K562 (cell line): Measurements from ENCODE around the gene INTS2. TPM values are rescaled to one million over a fixed set of nuclear protein-coding genes. Genes with fewer than 3 reads are reported as not detected.

Experiments used
- ATAC-seq: fragments of 200-7000 bp; cut with Tn5 transposase; 3 replicates; pipeline ENCODE4 v1.9.1; 2020; ENCODE audit warnings: moderate library complexity
- BruUV-seq: library from RNA; stranded (reverse); fragments of 400-500 nt; replicated peaks from 2 replicates; lab custom pipeline; 2021; lab: Mats Ljungman, UMichigan
- CTCF ChIA-PET: fragments of 300-600 bp; formaldehyde crosslinking; extraction: SDS; loops from one replicate; lab custom pipeline; 2021; ENCODE audit warnings: low intra/inter-chr PET ratio; lab: Yijun Ruan, JAX
- POLR2A ChIA-PET: fragments of 300-600, 350-650 bp; sonication (Branson Sonifier 250); formaldehyde crosslinking; extraction: SDS; loops from one replicate; lab custom pipeline; 2021; ENCODE audit warnings: antibody characterized with exemption, inconsistent platforms; lab: Yijun Ruan, JAX
- DNase-seq, 4 experiments: peaks; one replicate each; pipeline versions ENCODE4 v3.0.0 to v3.0.0-alpha.2; 2011 to 2018; ENCODE audit warnings: low spot score in 3 of 4, mixed read lengths in 3 of 4; ENCODE audit errors: extremely low read depth in 1 of 4
- FAIRE-seq: peaks from 2 replicates; lab custom pipeline; 2011; peaks lifted over from hg19 to GRCh38; lab: Jason Lieb, UNC
- H2AFZ ChIP-seq: 2 replicates; pipeline ENCODE4 v1.6.0; 2011; ENCODE audit warnings: low read depth, low read length, control low read depth, inconsistent platforms
- H3K27ac ChIP-seq: fragments of 200-600 bp; 3 replicates; pipeline ENCODE4 v1.8.0; 2011; ENCODE audit warnings: low read depth, mild to moderate bottlenecking, control low read depth, inconsistent platforms, low read length, moderate library complexity, mixed read lengths; ENCODE audit errors: extremely low read depth
- H3K27me3 ChIP-seq, 2 experiments: fragments of 300-600 bp in 1 of 2; 2 replicates in 1 of 2; 3 replicates in 1 of 2; pipeline versions ENCODE4 v1.6.0 to v1.8.0; 2011; ENCODE audit warnings: inconsistent platforms in 2 of 2, low read length in 2 of 2, mild to moderate bottlenecking in 1 of 2, mixed read lengths in 1 of 2, moderate library complexity in 1 of 2; ENCODE audit not compliant: control insufficient read depth in 2 of 2, insufficient read depth in 2 of 2
- H3K36me3 ChIP-seq: fragments of 300-600 bp; 3 replicates; pipeline ENCODE4 v1.8.0; 2011; ENCODE audit warnings: mild to moderate bottlenecking, low read length, inconsistent platforms; ENCODE audit not compliant: control insufficient read depth, insufficient read depth
- H3K4me1 ChIP-seq, 2 experiments: fragments of 200-600 bp in 1 of 2; replicated peaks in 1 of 2; 2 replicates in 1 of 2; 3 replicates in 1 of 2; pipeline versions ENCODE4 v1.5.1 to v1.8.0; 2011; ENCODE audit warnings: inconsistent platforms in 2 of 2, low read length in 2 of 2, mild to moderate bottlenecking in 1 of 2, mixed read lengths in 1 of 2, moderate library complexity in 1 of 2; ENCODE audit not compliant: control insufficient read depth in 2 of 2, insufficient read depth in 2 of 2
- H3K4me2 ChIP-seq: 2 replicates; pipeline ENCODE4 v1.6.1; 2011; ENCODE audit warnings: low read length, control low read depth, inconsistent platforms, mixed read lengths; ENCODE audit not compliant: insufficient read depth
- H3K4me3 ChIP-seq: fragments of 200-600 bp; sonication (generic), shearing (Covaris generic); 2 replicates; pipeline ENCODE4 v1.5.1; 2016; ENCODE audit warnings: control low read depth, inconsistent platforms
- H3K79me2 ChIP-seq: fragments of 200-600 bp; 3 replicates; pipeline ENCODE4 v1.8.0; 2011; ENCODE audit warnings: low read length, inconsistent platforms; ENCODE audit not compliant: control insufficient read depth, insufficient read depth
- H3K9ac ChIP-seq, 2 experiments: 2 replicates each; pipeline versions ENCODE4 v1.6.0 to v1.6.1; 2011; ENCODE audit warnings: low read depth in 2 of 2, low read length in 2 of 2, control low read depth in 1 of 2, inconsistent platforms in 1 of 2, mild to moderate bottlenecking in 1 of 2, mixed read lengths in 1 of 2; ENCODE audit not compliant: insufficient read depth in 1 of 2
- H3K9me1 ChIP-seq: one replicate; pipeline ENCODE4 v1.6.0; 2011; ENCODE audit warnings: inconsistent platforms, mild to moderate bottlenecking, low read length, moderate library complexity; ENCODE audit not compliant: control insufficient read depth, insufficient read depth
- H3K9me3 ChIP-seq: replicated peaks from 2 replicates; pipeline ENCODE4 v1.5.1; 2011; ENCODE audit warnings: low read depth, low read length, inconsistent platforms; ENCODE audit not compliant: control insufficient read depth, insufficient read depth
- H4K20me1 ChIP-seq: replicated peaks from 2 replicates; pipeline ENCODE4 v1.6.1; 2011; ENCODE audit warnings: low read length, inconsistent platforms, mixed read lengths; ENCODE audit not compliant: control insufficient read depth, insufficient read depth
- CBFB ChIP-seq: sonication (generic); formaldehyde crosslinking; IDR thresholded peaks from 2 replicates; pipeline ENCODE4 v1.4.0; 2020; ENCODE audit warnings: mild to moderate bottlenecking, missing genetic modification reagents
- EWSR1 ChIP-seq: fragments of 450-650 bp; IDR thresholded peaks from 2 replicates; pipeline ENCODE4 v1.6.1; 2018; ENCODE audit warnings: borderline replicate concordance, mild to moderate bottlenecking, low read depth, moderate library complexity; ENCODE audit not compliant: partially characterized antibody
- PPARD ChIP-seq: fragments of 250-450 bp; sonication (Bioruptor Pico); IDR thresholded peaks from 2 replicates; pipeline ENCODE4 v1.8.0; 2022; ENCODE audit warnings: inconsistent platforms, mild to moderate bottlenecking, moderate library complexity
- RBM25 ChIP-seq: fragments of 200-400 bp; formaldehyde crosslinking; IDR thresholded peaks from 2 replicates; pipeline ENCODE4 v1.6.1; 2018; ENCODE audit warnings: low read length, low read depth, moderate library complexity; ENCODE audit not compliant: severe bottlenecking
- TEAD2 ChIP-seq: fragments of 450-650 bp; IDR thresholded peaks from 2 replicates; pipeline ENCODE4 v1.6.1; 2016; ENCODE audit warnings: missing genetic modification characterization, control low read depth, missing compliant biosample characterization
- ZZZ3 ChIP-seq: fragments of 450-650 bp; IDR thresholded peaks from 2 replicates; pipeline ENCODE4 v1.6.1; 2016; ENCODE audit warnings: antibody characterized with exemption, mild to moderate bottlenecking, moderate library complexity
- WGBS: fragments of 100-300 bp; shearing (Covaris generic); methylation state at CpG from one replicate; pipeline ENCODE4 v1.1.6; 2016; ENCODE audit warnings: low coverage, mixed read lengths; ENCODE audit not compliant: insufficient coverage; ENCODE audit errors: missing lambda C conversion rate; 5-methylcytosine and 5-hydroxymethylcytosine counted together
- in situ Hi-C: fragments of 300-500 bp; cut with MboI; formaldehyde crosslinking; loops from 4 replicates; pipeline ENCODE4 v1.15.0; 2018; ENCODE audit warnings: inconsistent platforms, mixed read lengths
- intact Hi-C: fragments of 100-400 bp; cut with micrococcal nuclease; formaldehyde crosslinking; loops from 2 replicates; pipeline ENCODE4 v1.14.2; 2022
- polyA plus RNA-seq, 8 experiments: library from polyadenylated mRNA; depleted of rRNA in 4 of 8; stranded (reverse) in 5 of 8; unstranded in 3 of 8; fragments of >200 nt; fragmentation: Nextera tagmentation in 2 of 8; fragmentation: Illumina TruSeq in 1 of 8; extraction: Ambion mirVana in 2 of 8; extraction: Trizol in 1 of 8; gene quantifications; 2 replicates each; pipeline versions ENCODE4 v1.2.1 to v1.2.3, GENCODE V29; 2011 to 2014; ENCODE audit warnings: inconsistent platforms in 1 of 8, missing spikeins in 1 of 8
- total RNA-seq, 7 experiments: library from RNA; depleted of rRNA in 6 of 7; stranded (reverse); fragments of >200 nt in 6 of 7; fragmentation: Illumina TruSeq in 2 of 7; extraction: Trizol in 2 of 7; gene quantifications; 2 replicates each; pipeline versions ENCODE4 v1.2.1 to v1.2.3, GENCODE V29; 2011 to 2021; ENCODE audit warnings: low replicate concordance in 1 of 7
- TF ChIP-seq, protein P1 (sequence below): sonication (generic); formaldehyde crosslinking; IDR thresholded peaks from 2 replicates; pipeline ENCODE4 v1.8.0; 2022; ENCODE audit warnings: mild to moderate bottlenecking, low read depth, missing genetic modification reagents
- TF ChIP-seq, protein P2 (sequence below), 2 experiments: fragments of 450-650 bp in 1 of 2; IDR thresholded peaks; 2 replicates each; pipeline ENCODE4 v1.6.1; 2011 to 2017; ENCODE audit warnings: low read depth in 2 of 2, antibody characterized with exemption in 1 of 2, borderline replicate concordance in 1 of 2, low read length in 1 of 2, mild to moderate bottlenecking in 1 of 2, mixed read lengths in 1 of 2; ENCODE audit not compliant: control insufficient read depth in 1 of 2
- TF ChIP-seq, protein P3 (sequence below), 3 experiments: fragments of 200-800 bp in 1 of 3; fragments of 250-450 bp in 1 of 3; fragments of 450-650 bp in 1 of 3; sonication (Bioruptor Pico) in 1 of 3; sonication (Bioruptor generic) in 1 of 3; formaldehyde crosslinking in 1 of 3; IDR thresholded peaks; 2 replicates each; pipeline versions ENCODE4 v1.6.1 to v1.8.0; 2016 to 2022; ENCODE audit warnings: mild to moderate bottlenecking in 2 of 3, missing genetic modification characterization in 2 of 3, missing compliant biosample characterization in 1 of 3, moderate library complexity in 1 of 3
- TF ChIP-seq, protein P4 (sequence below): fragments of 450-650 bp; IDR thresholded peaks from 2 replicates; pipeline ENCODE4 v1.6.1; 2018; ENCODE audit warnings: mild to moderate bottlenecking, low read depth; ENCODE audit not compliant: partially characterized antibody

INTS2 gene
- total and polyA plus RNA-seq, 9 of the 15 experiments (the other 6 are each of a cell fraction or from before 2014, with no cell fraction given): 4.8 to 24.7 (median 12.8) TPM

DNA sequence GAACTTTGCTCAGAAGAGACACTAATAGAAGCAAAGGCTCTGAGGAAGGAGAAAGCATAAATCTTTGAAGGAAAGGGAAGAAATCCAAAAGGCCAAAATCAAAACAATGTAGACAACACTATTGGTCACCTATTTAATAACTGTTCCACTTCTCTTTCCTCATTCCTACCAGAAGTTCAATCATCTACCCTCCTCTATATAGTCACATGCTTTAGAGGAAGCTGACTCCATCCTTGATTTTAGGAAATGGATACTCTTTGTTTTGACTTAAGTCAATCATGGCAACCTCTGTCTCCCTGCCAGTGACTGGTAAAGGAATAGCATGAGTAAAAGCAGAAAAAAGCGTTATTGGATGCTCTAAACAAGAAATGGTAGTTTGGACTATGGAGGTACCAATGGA is 71.7 kb downstream of the INTS2 start:
- DNase-seq: no peak
- in situ Hi-C loops: no loop called here
- POLR2A ChIA-PET: no interaction called here
- H3K4me3 ChIP-seq: no peak overlapping the region
- no peak for FAIRE-seq
- no peaks in the 10 kb centered on the region for H3K9me3 ChIP-seq
- no peak overlapping the region for H3K4me2 ChIP-seq
- no peak overlapping the region for H3K9ac ChIP-seq
- no peak overlapping the region for H3K27ac ChIP-seq
- no peaks in the 10 kb centered on the region for H3K27me3 ChIP-seq
- no peaks in the 10 kb centered on the region for H3K9me1 ChIP-seq
- CTCF ChIA-PET: no interaction called here
- TF ChIP-seq, protein P1, sequence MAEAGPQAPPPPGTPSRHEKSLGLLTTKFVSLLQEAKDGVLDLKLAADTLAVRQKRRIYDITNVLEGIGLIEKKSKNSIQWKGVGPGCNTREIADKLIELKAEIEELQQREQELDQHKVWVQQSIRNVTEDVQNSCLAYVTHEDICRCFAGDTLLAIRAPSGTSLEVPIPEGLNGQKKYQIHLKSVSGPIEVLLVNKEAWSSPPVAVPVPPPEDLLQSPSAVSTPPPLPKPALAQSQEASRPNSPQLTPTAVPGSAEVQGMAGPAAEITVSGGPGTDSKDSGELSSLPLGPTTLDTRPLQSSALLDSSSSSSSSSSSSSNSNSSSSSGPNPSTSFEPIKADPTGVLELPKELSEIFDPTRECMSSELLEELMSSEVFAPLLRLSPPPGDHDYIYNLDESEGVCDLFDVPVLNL (CRISPR knock-in tag): no peak
- TF ChIP-seq, protein P2, sequence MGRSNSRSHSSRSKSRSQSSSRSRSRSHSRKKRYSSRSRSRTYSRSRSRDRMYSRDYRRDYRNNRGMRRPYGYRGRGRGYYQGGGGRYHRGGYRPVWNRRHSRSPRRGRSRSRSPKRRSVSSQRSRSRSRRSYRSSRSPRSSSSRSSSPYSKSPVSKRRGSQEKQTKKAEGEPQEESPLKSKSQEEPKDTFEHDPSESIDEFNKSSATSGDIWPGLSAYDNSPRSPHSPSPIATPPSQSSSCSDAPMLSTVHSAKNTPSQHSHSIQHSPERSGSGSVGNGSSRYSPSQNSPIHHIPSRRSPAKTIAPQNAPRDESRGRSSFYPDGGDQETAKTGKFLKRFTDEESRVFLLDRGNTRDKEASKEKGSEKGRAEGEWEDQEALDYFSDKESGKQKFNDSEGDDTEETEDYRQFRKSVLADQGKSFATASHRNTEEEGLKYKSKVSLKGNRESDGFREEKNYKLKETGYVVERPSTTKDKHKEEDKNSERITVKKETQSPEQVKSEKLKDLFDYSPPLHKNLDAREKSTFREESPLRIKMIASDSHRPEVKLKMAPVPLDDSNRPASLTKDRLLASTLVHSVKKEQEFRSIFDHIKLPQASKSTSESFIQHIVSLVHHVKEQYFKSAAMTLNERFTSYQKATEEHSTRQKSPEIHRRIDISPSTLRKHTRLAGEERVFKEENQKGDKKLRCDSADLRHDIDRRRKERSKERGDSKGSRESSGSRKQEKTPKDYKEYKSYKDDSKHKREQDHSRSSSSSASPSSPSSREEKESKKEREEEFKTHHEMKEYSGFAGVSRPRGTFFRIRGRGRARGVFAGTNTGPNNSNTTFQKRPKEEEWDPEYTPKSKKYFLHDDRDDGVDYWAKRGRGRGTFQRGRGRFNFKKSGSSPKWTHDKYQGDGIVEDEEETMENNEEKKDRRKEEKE (IDR thresholded peaks at IDR 0.05; ENCODE audit: borderline replicate concordance in 1 of 2, control insufficient read depth in 1 of 2, low read depth in 2 of 2, low read length in 1 of 2): peak in 1 of 2 experiments; percentile 24; a peak in 1 of 4 replicates
- no peak for TF ChIP-seq CBFB (CRISPR knock-in tag)
- no peak for TF ChIP-seq ZZZ3
- no peak for TF ChIP-seq TEAD2 (tag)
- TF ChIP-seq, protein P3, sequence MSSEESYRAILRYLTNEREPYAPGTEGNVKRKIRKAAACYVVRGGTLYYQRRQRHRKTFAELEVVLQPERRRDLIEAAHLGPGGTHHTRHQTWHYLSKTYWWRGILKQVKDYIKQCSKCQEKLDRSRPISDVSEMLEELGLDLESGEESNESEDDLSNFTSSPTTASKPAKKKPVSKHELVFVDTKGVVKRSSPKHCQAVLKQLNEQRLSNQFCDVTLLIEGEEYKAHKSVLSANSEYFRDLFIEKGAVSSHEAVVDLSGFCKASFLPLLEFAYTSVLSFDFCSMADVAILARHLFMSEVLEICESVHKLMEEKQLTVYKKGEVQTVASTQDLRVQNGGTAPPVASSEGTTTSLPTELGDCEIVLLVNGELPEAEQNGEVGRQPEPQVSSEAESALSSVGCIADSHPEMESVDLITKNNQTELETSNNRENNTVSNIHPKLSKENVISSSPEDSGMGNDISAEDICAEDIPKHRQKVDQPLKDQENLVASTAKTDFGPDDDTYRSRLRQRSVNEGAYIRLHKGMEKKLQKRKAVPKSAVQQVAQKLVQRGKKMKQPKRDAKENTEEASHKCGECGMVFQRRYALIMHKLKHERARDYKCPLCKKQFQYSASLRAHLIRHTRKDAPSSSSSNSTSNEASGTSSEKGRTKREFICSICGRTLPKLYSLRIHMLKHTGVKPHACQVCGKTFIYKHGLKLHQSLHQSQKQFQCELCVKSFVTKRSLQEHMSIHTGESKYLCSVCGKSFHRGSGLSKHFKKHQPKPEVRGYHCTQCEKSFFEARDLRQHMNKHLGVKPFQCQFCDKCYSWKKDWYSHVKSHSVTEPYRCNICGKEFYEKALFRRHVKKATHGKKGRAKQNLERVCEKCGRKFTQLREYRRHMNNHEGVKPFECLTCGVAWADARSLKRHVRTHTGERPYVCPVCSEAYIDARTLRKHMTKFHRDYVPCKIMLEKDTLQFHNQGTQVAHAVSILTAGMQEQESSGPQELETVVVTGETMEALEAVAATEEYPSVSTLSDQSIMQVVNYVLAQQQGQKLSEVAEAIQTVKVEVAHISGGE (CRISPR knock-in tag; IDR thresholded peaks at IDR 0.05): peak in 1 of 3 experiments; percentile 76; a peak in 2 of 6 replicates
- no peak for TF ChIP-seq PPARD (CRISPR knock-in tag)
- TF ChIP-seq RBM25: no peak
- TF ChIP-seq, protein P4, sequence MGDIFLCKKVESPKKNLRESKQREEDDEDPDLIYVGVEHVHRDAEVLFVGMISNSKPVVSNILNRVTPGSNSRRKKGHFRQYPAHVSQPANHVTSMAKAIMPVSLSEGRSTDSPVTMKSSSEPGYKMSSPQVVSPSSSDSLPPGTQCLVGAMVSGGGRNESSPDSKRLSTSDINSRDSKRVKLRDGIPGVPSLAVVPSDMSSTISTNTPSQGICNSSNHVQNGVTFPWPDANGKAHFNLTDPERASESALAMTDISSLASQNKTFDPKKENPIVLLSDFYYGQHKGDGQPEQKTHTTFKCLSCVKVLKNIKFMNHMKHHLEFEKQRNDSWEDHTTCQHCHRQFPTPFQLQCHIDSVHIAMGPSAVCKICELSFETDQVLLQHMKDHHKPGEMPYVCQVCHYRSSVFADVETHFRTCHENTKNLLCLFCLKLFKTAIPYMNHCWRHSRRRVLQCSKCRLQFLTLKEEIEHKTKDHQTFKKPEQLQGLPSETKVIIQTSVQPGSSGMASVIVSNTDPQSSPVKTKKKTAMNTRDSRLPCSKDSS: no peak
- no peak for TF ChIP-seq EWSR1
- no TSS peak for BruUV-seq
- peaks cover 63% of the 10 kb centered on the region for H3K36me3 ChIP-seq
- intact Hi-C loops: no loop called here
- ATAC-seq: no peak
- 0 out of 3 replicates have a peak, but pooled peaks cover 2% of the 10 kb centered on the region for H3K79me2 ChIP-seq
- no peaks in the 10 kb centered on the region; a peak in 1 of 5 replicates for H3K4me1 ChIP-seq
- 86% methylated on average over 1 of the region's 1 CpG for WGBS
- no peak overlapping the region for H2AFZ ChIP-seq
- no peaks in the 10 kb centered on the region for H4K20me1 ChIP-seq
